SU-DHL-6 (cell line): ENCODE data around the gene OSCP1.

Experiments
- CTCF ChIP-seq: fragments of 200-600 bp; sonication (generic); IDR thresholded peaks from one replicate; pipeline ENCODE4 v1.5.1; 2017; ENCODE audit warnings: antibody characterized with exemption, mild to moderate bottlenecking, low read length, moderate library complexity; ENCODE audit not compliant: insufficient read depth, poor library complexity, severe bottlenecking
- EZH2phosphoT487 ChIP-seq: fragments of 200-600 bp; sonication (generic), shearing (Covaris generic); conservative IDR thresholded peaks from 2 replicates; pipeline ENCODE4 v1.6.1; 2018; ENCODE audit warnings: mild to moderate bottlenecking, antibody characterized with exemption, low read length, moderate library complexity, mixed read lengths

GRCh38 chr1:36443297-36443696, 7.0 kb downstream of the OSCP1 start:
- TF ChIP-seq CTCF (no peak), EZH2phosphoT487 (no peak)
